ENCODE measurements around the gene ASB4. TPM values are rescaled to one million over a fixed set of nuclear protein-coding genes. Genes with fewer than 3 reads are reported as not detected.

ASB4 gene
- total RNA-seq, 2 donors from 2014 or later = not detected

DNA sequence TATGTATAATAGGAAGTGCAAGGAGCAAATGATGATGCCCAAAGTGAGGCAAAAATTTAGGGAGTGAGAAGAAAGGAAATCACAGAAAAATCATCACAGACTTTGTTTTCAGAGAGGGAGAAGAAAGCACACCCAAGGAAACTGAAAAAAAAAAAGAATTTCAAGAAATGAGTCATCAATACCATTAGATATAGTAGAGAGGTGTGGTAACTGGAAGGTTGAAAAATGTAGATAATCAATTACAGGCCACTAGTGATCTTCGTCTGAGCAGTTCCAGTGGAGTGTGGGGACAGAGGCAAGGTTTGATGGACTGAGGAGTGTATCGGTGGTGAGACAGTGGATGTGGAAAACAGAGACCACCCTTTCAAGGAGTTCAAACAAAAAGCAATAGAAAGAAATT lies 31.7 kb downstream of the ASB4 start:
- no peaks in the 10 kb centered on the region for H3K9me3 ChIP-seq (ENCODE audit: control insufficient read depth, low read length)
- Mint-ChIP-seq H3K27me3 (ENCODE audit: insufficient read depth) (no peaks in the 10 kb centered on the region), H3K4me3 (no peak overlapping the region), H3K9me3 (no peaks in the 10 kb centered on the region), H3K36me3 (ENCODE audit: low read depth) (no peaks in the 10 kb centered on the region), H3K4me1 (no peaks in the 10 kb centered on the region), H3K27ac (no peak overlapping the region)
- 83 to 95% methylated on average over 2 of the region's 2 CpGs for WGBS, 2 experiments (ENCODE audit: insufficient coverage in 1 of 2, insufficient read length in 1 of 2)
- peaks cover 15% of the 10 kb centered on the region for H3K27me3 ChIP-seq (ENCODE audit: control insufficient read depth, insufficient read depth, low read length, poor library complexity, severe bottlenecking)
- H3K9ac ChIP-seq (ENCODE audit: extremely low read depth, low read length, poor library complexity, severe bottlenecking) = no peak overlapping the region
- H3K36me3 ChIP-seq (ENCODE audit: control insufficient read depth, insufficient read depth, low read length) = no peaks in the 10 kb centered on the region
- DNase-seq = no peak
- no peak overlapping the region for H3K27ac ChIP-seq (ENCODE audit: low read depth, low read length)
- no peak for TF ChIP-seq CTCF (conservative IDR thresholded peaks at IDR 0.05)
- no peaks in the 10 kb centered on the region for H3K4me1 ChIP-seq (ENCODE audit: control insufficient read depth, insufficient read depth, low read length)
- H3K4me3 ChIP-seq (ENCODE audit: low read length) = no peak overlapping the region

GRCh38 chr7:95517870-95518269 lies 32.1 kb downstream of the ASB4 start:
- no peak for DNase-seq
- 90% methylated on average over 1 of the region's 1 CpG; no CpG with 5 or more reads in 1 of the 2 experiments for WGBS, 2 experiments (ENCODE audit: insufficient coverage in 1 of 2, insufficient read length in 1 of 2)
- no peak for TF ChIP-seq CTCF (conservative IDR thresholded peaks at IDR 0.05)
- no peaks in the 10 kb centered on the region for H3K27me3 Mint-ChIP-seq (ENCODE audit: insufficient read depth)
- H3K9me3 ChIP-seq (ENCODE audit: control insufficient read depth, low read length) = no peaks in the 10 kb centered on the region
- H3K27me3 ChIP-seq (ENCODE audit: control insufficient read depth, insufficient read depth, low read length, poor library complexity, severe bottlenecking) = peaks cover 15% of the 10 kb centered on the region
- H3K4me3 Mint-ChIP-seq = no peak overlapping the region
- H3K4me3 ChIP-seq (ENCODE audit: low read length) = no peak overlapping the region
- H3K9me3 Mint-ChIP-seq = no peaks in the 10 kb centered on the region
- H3K4me1 Mint-ChIP-seq = no peaks in the 10 kb centered on the region
- no peaks in the 10 kb centered on the region for H3K36me3 ChIP-seq (ENCODE audit: control insufficient read depth, insufficient read depth, low read length)
- H3K36me3 Mint-ChIP-seq (ENCODE audit: low read depth) = no peaks in the 10 kb centered on the region
- H3K9ac ChIP-seq (ENCODE audit: extremely low read depth, low read length, poor library complexity, severe bottlenecking) = no peak overlapping the region
- H3K27ac ChIP-seq (ENCODE audit: low read depth, low read length) = no peak overlapping the region
- no peaks in the 10 kb centered on the region for H3K4me1 ChIP-seq (ENCODE audit: control insufficient read depth, insufficient read depth, low read length)
- H3K27ac Mint-ChIP-seq = no peak overlapping the region

DNA sequence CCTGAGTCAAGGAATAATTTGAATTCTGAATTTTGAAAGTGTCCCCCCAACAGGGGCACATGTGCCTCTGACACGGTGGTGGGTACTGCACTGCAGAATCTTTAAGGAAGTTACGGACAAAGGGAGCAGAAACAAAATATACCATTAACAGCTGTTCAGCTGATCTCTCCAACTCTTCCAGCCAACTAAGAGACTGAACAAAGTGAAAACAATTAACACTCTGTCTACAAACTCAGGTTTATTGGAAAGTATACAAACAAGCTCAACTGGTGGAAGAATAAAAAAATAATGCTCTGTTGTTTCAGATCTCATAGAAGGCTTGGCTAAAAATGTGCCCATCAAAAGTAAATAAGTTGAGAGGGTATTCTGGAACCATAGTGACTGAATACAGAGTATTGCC lies 34.4 kb downstream of the ASB4 start:
- no peaks in the 10 kb centered on the region for H3K27me3 Mint-ChIP-seq (ENCODE audit: insufficient read depth)
- H3K27ac Mint-ChIP-seq = no peak overlapping the region
- no peaks in the 10 kb centered on the region for H3K9me3 Mint-ChIP-seq
- Histone ChIP-seq H3K4me1 (ENCODE audit: control insufficient read depth, insufficient read depth, low read length) (no peaks in the 10 kb centered on the region), H3K4me3 (ENCODE audit: low read length) (no peak overlapping the region), H3K9ac (ENCODE audit: extremely low read depth, low read length, poor library complexity, severe bottlenecking) (no peak overlapping the region), H3K9me3 (ENCODE audit: control insufficient read depth, low read length) (no peaks in the 10 kb centered on the region), H3K27me3 (ENCODE audit: control insufficient read depth, insufficient read depth, low read length, poor library complexity, severe bottlenecking) (peaks cover 15% of the 10 kb centered on the region), H3K27ac (ENCODE audit: low read depth, low read length) (no peak overlapping the region), H3K36me3 (ENCODE audit: control insufficient read depth, insufficient read depth, low read length) (no peaks in the 10 kb centered on the region)
- H3K4me3 Mint-ChIP-seq = no peak overlapping the region
- 87% methylated on average over 2 of the region's 2 CpGs; no CpG with 5 or more reads in 1 of the 2 experiments for WGBS, 2 experiments (ENCODE audit: insufficient coverage in 1 of 2, insufficient read length in 1 of 2)
- no peaks in the 10 kb centered on the region for H3K36me3 Mint-ChIP-seq (ENCODE audit: low read depth)
- no peak for DNase-seq
- H3K4me1 Mint-ChIP-seq = no peaks in the 10 kb centered on the region
- TF ChIP-seq CTCF (conservative IDR thresholded peaks at IDR 0.05) = no peak

Data from endodermal cell (in vitro differentiated cells).